ENCODE measurements around the gene ZBTB8A.

The ZBTB8A gene

GRCh38 chr1:32652244-32652962, 113.2 kb downstream of the ZBTB8A start:
- no peak for DNase-seq

Data from right kidney (tissue), 1 donor.